Astrocyte of the hippocampus (primary cell): ENCODE results near the gene ABTB2.

Source experiments
- DNase-seq: peaks from one replicate; pipeline ENCODE4 v3.0.0; 2011; ENCODE audit warnings: low read depth, low spot score

ABTB2 gene

GRCh38 chr11:34151166-34151565, 206.6 kb downstream of the ABTB2 start:
- no peak for DNase-seq

DNA sequence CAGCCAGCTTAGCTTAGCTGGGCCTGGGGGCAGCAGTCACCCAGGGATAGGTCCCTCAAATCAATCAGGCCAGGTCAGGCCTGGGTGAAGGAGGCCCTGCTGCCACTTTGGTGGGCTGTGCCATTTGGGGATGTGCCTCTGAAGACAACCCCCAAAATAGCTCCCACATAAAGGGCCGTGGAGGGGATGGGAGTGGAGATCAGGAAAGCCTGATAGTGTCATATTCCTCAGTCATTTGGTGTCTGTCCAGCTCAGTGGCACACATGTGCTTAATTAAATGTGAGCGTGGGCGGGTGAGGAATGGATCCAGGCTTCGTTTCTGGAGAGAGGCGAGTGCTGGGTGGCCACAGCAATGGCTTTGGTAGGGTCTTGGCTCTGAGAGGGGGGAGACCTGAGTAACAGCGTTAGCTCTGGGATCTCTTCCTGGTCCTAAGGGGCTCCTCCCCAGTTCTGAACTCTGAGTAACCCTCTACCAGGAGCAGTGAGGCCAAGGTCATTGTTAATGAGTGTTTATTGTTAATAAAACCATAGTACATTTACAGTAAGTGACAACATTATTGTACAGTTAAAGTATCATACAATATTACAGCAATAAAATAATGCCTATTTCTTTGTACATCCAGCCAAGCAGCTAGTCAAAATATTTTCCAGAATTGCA, 207.2 kb downstream of the ABTB2 start:
- no peak for DNase-seq

DNA sequence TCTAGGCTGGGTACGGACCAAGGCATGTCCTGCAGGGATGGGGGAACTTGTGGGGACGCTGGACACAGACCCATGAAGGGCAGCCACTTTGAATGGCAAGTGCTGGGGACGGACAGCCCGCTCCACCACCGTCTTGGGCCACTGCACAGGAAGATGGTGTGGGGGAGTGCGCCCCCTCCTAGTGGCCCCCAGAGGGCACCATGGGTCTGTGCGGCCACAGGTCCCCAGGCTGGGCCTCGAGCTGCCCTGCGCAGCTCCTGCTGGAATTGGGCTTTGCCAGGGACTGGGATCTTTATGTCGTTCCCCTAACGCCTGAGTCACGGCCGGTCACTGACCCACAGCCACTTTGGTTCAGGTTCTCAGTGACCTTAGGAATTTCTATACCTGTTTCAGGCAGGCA, 208.0 kb downstream of the ABTB2 start:
- DNase-seq: peak; percentile 49

DNA sequence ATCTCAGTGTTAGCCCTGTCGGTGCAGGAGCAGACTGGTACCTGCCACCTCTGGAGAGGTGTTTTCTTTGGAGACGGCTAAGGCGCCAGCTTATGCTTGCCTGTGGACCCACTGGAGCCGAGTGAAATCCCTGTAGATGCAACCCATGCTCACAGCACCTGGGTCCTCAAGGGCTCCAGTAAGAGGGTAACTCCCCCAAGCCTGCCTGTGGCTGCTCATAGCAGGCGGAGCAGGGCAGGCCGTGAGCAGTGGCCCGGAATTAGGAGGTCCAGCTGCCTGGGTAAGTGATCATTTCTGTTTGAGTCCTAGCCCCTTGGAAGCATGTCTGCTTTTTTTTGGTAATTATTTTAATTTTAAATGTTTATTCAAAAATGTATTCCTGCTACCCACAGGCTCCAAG, 208.5 kb downstream of the ABTB2 start:
- no peak for DNase-seq

DNA sequence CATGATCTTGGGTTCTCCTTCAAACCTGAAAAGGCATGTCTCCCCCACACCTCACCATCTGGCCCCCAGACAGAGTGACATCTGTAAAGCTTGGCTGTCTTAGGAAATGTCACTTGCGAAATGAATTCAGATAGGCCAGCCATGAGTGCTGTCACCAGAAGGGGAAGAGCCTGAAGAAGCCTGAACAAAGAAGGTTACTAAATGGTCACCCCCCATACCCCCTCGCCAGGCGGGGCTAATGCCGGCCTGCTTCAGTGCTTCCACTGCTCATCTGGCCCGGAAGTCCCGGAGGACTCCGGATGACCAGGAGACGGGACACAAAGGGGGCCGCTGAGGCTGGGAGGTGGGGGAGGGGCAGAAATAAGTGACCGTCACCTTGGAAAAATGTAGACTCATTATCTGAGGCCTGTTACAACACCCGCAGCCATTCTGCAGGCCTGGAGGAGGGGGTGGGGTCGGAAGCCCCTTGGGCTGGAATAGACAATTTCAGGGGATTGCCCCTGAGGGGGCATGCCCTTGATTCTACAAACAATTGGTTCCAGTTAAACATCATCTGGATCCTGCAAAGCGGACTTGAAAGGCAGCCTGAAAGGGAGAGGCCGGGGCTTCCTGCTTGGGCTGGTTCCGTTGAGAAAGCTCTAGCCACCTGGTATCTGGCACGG, 209.2 kb downstream of the ABTB2 start:
- peak; percentile 30 for DNase-seq

- DNase-seq: no peak
Observed at GRCh38 chr11:34147581-34147980, 210.2 kb downstream of the ABTB2 start.

DNA sequence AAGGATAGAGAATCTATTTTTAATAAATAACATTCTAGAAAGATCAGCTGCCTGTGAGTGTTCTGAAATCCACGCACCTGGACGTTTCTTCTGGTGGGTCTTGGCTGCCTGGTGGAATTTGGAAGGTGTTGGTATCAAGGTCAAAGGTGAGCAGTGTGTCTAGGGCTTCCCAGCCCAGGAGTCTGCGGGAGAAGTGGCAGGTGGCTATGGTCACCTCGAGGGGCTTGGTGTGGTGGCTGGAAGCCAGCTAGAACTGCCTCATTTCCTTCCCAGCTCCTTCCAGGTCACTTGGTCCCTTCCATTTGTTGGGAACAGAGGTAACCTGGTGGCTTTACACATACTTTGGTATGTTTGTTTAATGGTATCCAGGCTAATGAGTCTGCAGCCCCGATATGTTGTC, 210.9 kb downstream of the ABTB2 start:
- DNase-seq: no peak

DNA sequence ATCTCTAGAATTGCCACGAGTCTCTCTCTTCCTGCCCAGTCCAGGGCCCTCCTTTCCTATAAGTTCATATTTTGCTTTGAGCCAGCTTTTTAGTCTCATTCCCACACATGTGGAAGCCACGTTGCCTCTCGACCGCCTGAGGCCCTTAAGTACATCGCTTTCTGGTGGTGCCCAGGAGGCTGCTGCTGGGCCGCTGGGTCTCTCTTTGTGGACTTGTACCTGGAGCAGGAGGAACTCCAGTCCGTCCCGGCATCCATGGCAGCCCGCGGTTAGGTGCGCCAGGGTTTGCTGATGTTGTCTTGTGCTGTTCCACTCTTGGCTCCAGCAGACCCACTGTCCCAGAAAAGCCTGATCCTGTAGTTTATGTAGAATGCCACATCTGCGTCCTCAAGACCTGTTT, 211.4 kb downstream of the ABTB2 start:
- no peak for DNase-seq

DNA sequence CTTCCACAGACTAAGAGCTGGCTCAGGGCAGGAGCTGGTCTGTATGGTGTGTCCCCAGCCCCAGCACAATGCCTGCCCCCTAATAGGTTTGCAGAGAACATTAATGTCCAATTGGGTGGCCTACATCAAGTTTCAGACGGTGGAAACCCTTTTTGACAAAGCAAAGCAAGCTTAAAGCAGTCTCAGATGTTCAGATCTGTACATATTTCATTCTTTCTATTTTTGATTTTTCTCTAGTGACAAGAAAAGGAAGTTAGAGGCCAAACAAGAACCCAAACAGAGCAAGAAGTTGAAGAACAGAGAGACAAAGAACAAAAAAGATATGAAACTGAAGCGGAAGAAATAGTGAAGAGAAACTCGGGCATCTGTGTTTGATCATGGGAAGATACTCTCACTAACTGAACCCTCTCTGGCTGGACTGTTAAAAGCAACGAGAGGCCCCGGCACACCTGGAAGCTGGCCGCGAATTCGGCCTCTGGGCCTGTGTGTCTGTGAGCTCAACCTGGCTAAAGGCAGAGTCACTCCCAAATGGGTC, 211.9 kb downstream of the ABTB2 start:
- no peak for DNase-seq

- no peak for DNase-seq
Observed at GRCh38 chr11:34145073-34145472, 212.7 kb downstream of the ABTB2 start.

GRCh38 chr11:34143048-34143447, 214.8 kb downstream of the ABTB2 start:
- DNase-seq: no peak

- no peak for DNase-seq
Observed at GRCh38 chr11:34140149-34140548, 217.7 kb downstream of the ABTB2 start.

- DNase-seq: no peak
Observed at GRCh38 chr11:34139346-34139745, 218.5 kb downstream of the ABTB2 start.

DNA sequence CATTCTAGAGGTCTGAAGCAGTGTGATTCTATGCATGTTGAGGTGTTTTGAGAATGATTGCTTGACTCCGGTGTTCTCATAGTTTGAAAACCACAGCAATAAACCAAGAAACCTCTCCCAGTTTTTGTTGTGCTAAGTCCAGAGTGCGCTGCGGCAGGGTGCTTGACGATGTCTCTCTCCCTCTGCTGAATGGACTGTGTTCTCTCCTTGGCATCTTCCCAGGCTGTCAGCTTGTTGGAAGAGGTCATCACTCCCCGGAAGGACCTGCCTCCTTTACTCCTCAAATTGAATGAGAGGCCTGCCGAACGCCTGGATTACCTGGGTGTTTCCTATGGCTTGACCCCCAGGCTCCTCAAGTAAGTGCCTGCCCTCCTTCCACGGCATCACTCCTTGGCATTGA, 221.4 kb downstream of the ABTB2 start:
- peak; percentile 69 for DNase-seq

DNA sequence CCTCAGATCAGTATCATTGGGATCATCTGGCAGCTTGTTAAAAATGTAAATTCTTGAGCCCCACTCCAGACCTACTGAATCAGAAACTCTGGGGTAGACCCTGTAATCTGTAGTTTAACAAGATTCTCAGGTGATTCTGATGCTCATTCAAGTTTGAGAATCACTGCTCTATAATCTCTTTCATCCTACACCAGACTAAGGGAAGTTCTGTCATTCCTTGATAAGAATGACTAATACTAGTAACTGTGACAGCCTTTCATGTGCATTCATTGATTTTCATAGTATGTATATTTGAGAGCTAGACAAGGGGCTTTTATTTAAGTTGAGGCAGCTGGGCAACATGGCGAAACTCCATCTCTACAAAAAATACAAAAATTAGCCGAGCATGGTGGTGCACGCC, 222.4 kb downstream of the ABTB2 start:
- DNase-seq: no peak

- DNase-seq: no peak
Observed at GRCh38 chr11:34134765-34135164, 223.0 kb downstream of the ABTB2 start.

DNA sequence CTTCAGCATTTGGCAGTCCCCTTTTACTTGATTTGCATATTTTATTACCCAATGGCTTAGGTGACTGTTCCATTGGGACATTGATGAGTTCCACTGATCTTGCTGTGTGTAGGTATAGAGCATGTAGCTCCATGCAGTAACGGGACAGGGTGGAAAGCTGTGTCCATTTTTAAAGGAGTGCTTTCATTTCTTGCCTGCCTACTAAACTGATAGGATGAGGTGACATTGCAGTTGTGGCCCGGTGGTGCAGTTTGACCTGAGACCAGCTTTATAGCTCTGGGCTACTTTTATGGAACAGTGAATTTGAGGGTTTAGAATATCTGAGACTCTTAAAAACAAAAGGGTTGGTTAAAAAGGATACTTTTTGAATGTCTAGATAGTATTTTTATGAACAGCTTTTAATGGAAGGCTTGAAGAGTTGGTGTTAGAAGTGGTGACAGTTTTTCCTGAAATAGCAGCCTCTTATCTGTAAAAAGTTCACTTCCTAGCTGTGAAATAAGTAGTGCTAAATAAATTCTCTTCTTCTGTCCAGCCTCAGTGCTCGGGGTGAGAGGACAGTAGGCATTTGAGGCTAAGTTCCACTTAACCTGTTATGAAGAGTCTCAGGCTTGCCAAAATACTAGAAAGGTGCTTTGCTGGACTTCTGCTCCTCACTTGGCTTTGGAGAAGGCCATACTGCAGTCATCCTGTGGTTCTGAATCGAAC, 225.4 kb downstream of the ABTB2 start:
- DNase-seq: no peak

- DNase-seq: no peak
Observed at GRCh38 chr11:34128824-34129223, 229.0 kb downstream of the ABTB2 start.

- no peak for DNase-seq
Observed at GRCh38 chr11:34126959-34127848, 230.6 kb downstream of the ABTB2 start.

- no peak for DNase-seq
Observed at GRCh38 chr11:34124885-34125668, 232.7 kb downstream of the ABTB2 start.

DNA sequence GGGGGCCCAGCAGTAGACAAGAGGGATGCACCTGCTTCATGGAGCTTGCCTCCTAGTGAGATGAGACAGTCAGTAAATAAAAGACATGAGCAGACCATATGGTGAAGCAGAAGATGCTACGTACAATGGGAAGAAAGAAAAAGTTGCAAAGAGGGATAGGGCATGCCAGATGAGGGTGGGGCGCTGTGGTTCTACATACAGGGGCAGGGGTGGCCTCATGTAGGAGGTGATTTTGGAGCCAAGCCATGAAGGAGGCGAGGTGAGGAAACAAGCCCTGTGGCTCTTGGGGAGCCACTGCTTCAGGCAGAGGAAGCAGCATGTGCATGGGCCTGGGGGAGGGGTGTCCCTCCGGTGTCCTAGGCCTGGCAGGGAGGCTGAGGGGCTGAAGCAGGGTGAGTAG, 237.2 kb downstream of the ABTB2 start:
- DNase-seq: no peak
